HAP-1 (cell line): ENCODE data around the gene CEPT1.

ENCODE experiments used
- DNase-seq, 2 experiments: peaks; one replicate each; pipeline ENCODE4 v3.0.0-alpha.2; 2016 to 2020; ENCODE audit warnings: low spot score in 2 of 2
- H3K27me3 ChIP-seq: fragments of 250-450 bp; sonication (Bioruptor Pico); 2 replicates; pipeline ENCODE4 v1.5.1; 2020; ENCODE audit warnings: low read depth, mild to moderate bottlenecking, moderate library complexity
- H3K36me3 ChIP-seq: fragments of 250-450 bp; sonication (Bioruptor Pico); replicated peaks from 2 replicates; pipeline ENCODE4 v1.5.1; 2020; ENCODE audit warnings: mild to moderate bottlenecking
- H3K4me1 ChIP-seq: fragments of 250-450 bp; sonication (Bioruptor Pico); 2 replicates; pipeline ENCODE4 v1.5.1; 2020; ENCODE audit warnings: mild to moderate bottlenecking
- H3K4me3 ChIP-seq: fragments of 250-450 bp; sonication (Bioruptor Pico); 2 replicates; pipeline ENCODE4 v1.5.1; 2020; ENCODE audit warnings: mild to moderate bottlenecking, moderate library complexity
- H3K9me3 ChIP-seq: fragments of 250-450 bp; sonication (Bioruptor Pico); 2 replicates; pipeline ENCODE4 v1.5.1; 2020; ENCODE audit warnings: mild to moderate bottlenecking, moderate library complexity
- in situ Hi-C: fragments of 300-500 bp; cut with MboI; formaldehyde crosslinking; loops from 3 replicates; pipeline ENCODE4 v1.14.3; 2020; ENCODE audit warnings: low sequenced_read_pairs, inconsistent platforms, mixed read lengths

Gene CEPT1

DNA sequence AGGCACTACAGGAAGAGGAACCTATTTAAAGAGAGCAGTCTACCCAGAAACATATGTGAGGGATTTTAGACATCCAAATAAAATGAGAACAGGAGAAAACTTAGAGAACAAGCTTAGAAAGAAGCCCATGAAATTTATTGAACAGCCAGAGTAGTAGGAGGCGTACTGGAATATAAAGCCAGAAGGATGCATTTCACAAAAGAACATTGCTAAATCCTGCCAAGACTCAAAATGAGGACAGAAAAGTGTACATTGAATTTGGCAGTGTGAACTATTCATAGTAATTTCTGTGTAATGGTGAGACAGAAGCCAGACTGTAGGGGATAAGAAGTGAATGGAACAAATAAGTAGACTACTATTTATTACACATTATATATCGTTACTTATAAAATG lies 22.5 kb downstream of the CEPT1 start:
- Histone ChIP-seq H3K4me3 (no peak overlapping the region), H3K27me3 (no peaks in the 10 kb centered on the region), H3K9me3 (no peaks in the 10 kb centered on the region), H3K36me3 (peaks cover 11% of the 10 kb centered on the region), H3K4me1 (peaks cover 20% of the 10 kb centered on the region)
- in situ Hi-C loops = no loop called here
- no peak for DNase-seq

DNA sequence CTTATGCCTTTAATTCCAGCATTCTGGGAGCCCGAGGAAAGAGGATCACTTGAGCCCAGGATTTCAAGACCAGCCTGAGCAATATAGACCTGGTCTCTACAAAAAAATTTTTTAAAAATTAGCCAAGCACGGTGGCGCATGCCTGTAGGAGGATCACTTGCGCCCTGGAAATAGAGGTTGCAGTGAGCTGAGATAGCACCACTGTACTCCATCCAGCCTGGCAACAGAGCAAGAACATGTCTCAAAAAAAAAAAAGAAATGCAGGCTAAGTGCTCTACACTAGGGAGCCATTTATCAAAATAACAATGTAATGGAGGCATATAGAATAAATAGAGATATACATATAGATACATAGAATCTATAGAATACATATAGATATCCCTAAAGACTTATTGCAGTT lies 23.3 kb downstream of the CEPT1 start:
- Histone ChIP-seq H3K36me3 (peaks cover 11% of the 10 kb centered on the region), H3K27me3 (no peaks in the 10 kb centered on the region), H3K4me3 (no peak overlapping the region), H3K4me1 (peaks cover 20% of the 10 kb centered on the region), H3K9me3 (no peaks in the 10 kb centered on the region)
- no peak for DNase-seq
- in situ Hi-C loops = no loop called here

DNA sequence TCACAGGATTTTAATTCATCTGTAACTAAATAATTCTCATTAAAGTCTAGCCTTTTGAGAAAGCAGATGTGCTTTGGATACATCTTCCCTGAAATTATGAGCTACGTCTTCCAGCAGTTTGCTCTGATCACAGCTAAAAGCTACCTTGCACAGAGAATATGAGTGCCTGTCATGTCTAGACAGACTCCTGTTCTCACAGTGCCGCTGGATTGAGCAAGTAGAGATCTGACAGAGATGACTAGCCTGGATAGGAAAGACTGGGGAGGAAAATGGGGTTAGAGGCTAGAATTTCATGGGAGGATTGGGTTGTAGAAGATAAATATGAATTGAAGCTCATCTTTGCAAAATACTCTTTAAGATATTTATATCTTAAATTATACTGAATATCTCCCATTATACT lies 24.1 kb downstream of the CEPT1 start:
- H3K36me3 ChIP-seq = peaks cover 13% of the 10 kb centered on the region
- peaks cover 20% of the 10 kb centered on the region for H3K4me1 ChIP-seq
- no peaks in the 10 kb centered on the region for H3K27me3 ChIP-seq
- DNase-seq = no peak
- no peaks in the 10 kb centered on the region for H3K9me3 ChIP-seq
- no peak overlapping the region for H3K4me3 ChIP-seq
- in situ Hi-C loops = no loop called here

- Histone ChIP-seq H3K27me3 (no peaks in the 10 kb centered on the region), H3K4me3 (no peak overlapping the region), H3K4me1 (peaks cover 3% of the 10 kb centered on the region), H3K36me3 (peaks cover 18% of the 10 kb centered on the region), H3K9me3 (no peaks in the 10 kb centered on the region)
- no peak for DNase-seq
- in situ Hi-C loops = no loop called here
Measured at GRCh38 chr1:111172463-111172862, 32.4 kb downstream of the CEPT1 start.

DNA sequence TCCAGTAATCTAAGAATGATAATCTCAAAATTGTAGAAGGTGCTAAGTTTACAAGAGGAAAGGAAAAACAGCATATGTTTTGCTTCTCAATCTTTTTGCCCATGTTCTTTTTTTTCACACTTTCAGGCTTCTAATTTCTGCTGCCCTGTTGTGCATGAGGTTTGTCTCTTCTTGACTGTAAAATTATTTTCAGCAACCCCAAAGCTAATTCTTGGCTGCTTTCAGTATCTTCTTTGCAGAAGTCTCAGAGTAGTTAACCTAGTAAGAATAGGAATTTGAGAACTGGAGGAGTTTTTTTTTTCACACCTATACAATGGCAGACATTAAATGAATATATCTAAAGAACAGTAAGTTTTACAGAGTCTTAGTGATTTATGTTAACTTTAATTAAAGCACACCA lies 34.0 kb downstream of the CEPT1 start:
- H3K4me1 ChIP-seq = peaks cover 11% of the 10 kb centered on the region
- no peak for DNase-seq
- in situ Hi-C loops = no loop called here
- no peaks in the 10 kb centered on the region for H3K9me3 ChIP-seq
- H3K4me3 ChIP-seq = no peak overlapping the region
- H3K36me3 ChIP-seq = peaks cover 15% of the 10 kb centered on the region
- H3K27me3 ChIP-seq = no peaks in the 10 kb centered on the region

DNA sequence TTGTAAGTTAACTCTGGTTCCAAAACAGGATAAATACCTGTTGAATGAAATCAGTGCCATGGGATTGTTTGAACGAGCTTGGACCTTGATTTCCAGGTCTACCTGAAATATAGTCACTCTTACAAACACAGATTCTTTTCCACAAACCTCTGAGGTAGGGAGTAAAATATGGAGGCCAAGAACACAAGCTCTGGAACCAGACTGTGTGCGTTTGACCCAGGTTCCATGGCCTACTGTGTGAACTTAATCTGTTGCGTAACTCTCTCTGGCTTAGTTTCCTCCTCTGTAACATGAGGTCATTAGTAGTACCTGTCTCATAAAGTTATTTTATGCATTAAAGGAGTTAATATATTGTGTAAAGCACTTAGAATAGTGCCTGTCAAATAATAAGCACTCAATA lies 35.3 kb downstream of the CEPT1 start:
- Histone ChIP-seq H3K27me3 (no peaks in the 10 kb centered on the region), H3K4me1 (peaks cover 11% of the 10 kb centered on the region), H3K36me3 (peaks cover 15% of the 10 kb centered on the region)

DNA sequence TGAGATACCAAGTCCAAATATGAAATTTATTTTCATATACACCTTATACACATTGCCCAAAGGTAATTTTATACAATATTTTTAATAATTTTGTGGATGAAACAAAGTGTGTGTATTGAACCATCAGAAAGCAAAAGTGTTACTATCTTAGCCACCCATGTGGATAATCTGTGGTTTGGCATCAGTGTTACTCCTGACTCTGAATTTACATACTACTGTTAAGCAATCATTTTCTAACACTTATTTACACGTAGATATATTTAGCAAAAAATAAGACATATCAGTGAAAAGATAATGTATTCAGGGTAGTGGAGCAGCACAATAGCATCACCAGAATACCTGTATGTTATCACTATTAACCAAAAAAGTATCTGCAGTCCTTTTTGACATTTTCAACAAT lies 36.7 kb downstream of the CEPT1 start:
- Histone ChIP-seq H3K36me3 (peaks cover 16% of the 10 kb centered on the region), H3K27me3 (no peaks in the 10 kb centered on the region), H3K4me1 (peaks cover 8% of the 10 kb centered on the region), H3K9me3 (no peaks in the 10 kb centered on the region), H3K4me3 (no peak overlapping the region)
- in situ Hi-C loops = no loop called here
- DNase-seq = no peak

More for the DNA sequence above, 35.3 kb downstream of the CEPT1 start:
- in situ Hi-C loops = no loop called here
- H3K9me3 ChIP-seq = no peaks in the 10 kb centered on the region
- DNase-seq = no peak
- no peak overlapping the region for H3K4me3 ChIP-seq

- H3K4me1 ChIP-seq = peaks cover 22% of the 10 kb centered on the region
- no peak overlapping the region for H3K4me3 ChIP-seq
- no peaks in the 10 kb centered on the region for H3K9me3 ChIP-seq
- in situ Hi-C loops = no loop called here
- no peak for DNase-seq
- H3K27me3 ChIP-seq = no peaks in the 10 kb centered on the region
- peaks cover 20% of the 10 kb centered on the region for H3K36me3 ChIP-seq
Measured at GRCh38 chr1:111179968-111180533, 40.0 kb downstream of the CEPT1 start.

GRCh38 chr1:111182052-111182451 lies 42.0 kb downstream of the CEPT1 start:
- H3K4me1 ChIP-seq = peaks cover 22% of the 10 kb centered on the region
- no peak overlapping the region for H3K4me3 ChIP-seq
- H3K9me3 ChIP-seq = no peaks in the 10 kb centered on the region
- DNase-seq = no peak
- H3K36me3 ChIP-seq = peaks cover 16% of the 10 kb centered on the region
- H3K27me3 ChIP-seq = no peaks in the 10 kb centered on the region
- in situ Hi-C loops = no loop called here

DNA sequence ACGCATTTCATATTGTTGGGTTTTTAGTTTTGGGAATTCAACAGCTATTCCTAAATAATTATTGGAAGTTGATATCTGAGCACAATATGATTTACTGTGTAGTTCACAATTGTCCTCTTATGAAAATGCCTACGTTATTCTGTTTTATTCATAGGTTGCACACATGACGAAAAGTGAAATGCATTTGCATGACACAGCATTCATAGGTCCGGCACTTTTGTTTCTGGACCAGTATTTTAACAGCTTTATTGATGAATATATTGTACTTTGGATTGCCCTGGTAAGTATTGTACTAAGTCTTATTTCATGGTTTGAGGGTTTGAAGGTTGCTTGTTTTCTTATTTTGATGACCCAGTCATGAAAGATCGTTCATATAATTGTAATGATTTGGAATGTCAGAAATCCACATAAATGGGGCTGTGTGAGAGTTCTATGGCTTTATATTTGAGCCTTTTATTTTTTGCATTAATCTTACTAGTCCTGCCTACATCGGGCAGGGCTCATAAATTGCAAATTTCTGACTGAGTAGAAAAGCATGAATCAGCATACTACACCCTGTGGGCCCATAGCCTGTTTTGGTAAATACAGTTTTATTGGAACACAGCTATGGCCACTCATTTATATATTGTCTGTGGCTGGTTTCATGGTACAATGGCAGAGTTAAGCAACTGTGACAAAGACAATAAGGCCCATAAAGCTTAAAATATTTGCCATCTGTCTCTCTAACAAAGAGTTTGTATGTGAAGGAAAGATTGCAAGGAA lies 43.5 kb downstream of the CEPT1 start:
- in situ Hi-C loops = no loop called here
- Histone ChIP-seq H3K36me3 (peaks cover 16% of the 10 kb centered on the region), H3K27me3 (no peaks in the 10 kb centered on the region), H3K4me3 (no peak overlapping the region), H3K4me1 (peaks cover 17% of the 10 kb centered on the region), H3K9me3 (no peaks in the 10 kb centered on the region)
- peak; percentile 26 to 42 for DNase-seq

DNA sequence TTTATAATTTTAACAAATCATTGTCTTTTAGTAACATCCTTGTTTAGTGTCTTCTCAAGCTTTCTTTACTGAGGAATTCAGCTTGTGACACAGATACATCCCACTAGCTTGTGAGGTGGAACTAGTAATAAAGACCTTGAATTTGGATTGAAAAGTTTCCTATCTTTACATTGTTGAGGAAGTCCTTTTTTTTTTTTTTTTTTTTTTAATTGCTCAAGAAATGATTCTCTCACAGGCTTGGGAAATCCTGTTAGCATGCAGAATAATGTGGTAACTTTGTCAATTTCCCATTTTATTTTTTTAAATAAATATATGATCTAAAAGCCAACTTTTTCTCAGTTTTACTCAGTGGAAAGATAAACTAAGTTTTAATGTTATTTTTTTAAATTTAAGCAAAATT lies 44.6 kb downstream of the CEPT1 start:
- in situ Hi-C loops = no loop called here
- H3K4me1 ChIP-seq = peaks cover 13% of the 10 kb centered on the region
- H3K9me3 ChIP-seq = no peaks in the 10 kb centered on the region
- no peak for DNase-seq
- H3K36me3 ChIP-seq = peaks cover 16% of the 10 kb centered on the region
- no peaks in the 10 kb centered on the region for H3K27me3 ChIP-seq
- H3K4me3 ChIP-seq = no peak overlapping the region

DNA sequence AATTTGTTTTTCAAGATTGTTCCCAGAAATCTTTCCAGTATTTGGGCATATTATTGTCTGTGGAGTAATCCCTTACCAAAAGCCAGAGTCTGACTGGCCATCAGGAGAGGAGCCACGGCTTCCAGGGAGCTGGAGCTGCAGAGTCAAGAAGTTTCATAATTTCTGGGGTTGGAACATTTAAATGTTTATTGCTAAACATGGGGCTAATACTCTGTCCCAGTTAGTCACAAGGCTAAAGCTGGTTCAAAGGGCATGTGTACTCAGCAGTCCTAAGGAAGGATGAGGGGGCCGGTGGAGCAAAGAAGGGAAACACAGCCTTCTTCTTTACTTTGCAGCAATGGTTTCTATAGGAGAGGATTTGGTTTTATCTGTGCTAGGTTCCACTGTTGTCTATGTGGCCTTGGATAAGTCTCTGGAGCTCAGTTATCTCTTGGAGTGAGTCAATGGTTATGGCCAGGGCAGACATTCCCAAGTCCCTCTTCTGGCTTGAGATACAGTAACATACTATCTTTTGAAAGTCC lies 51.0 kb downstream of the CEPT1 start:
- no peaks in the 10 kb centered on the region for H3K27me3 ChIP-seq
- no peak for DNase-seq
- H3K9me3 ChIP-seq = no peaks in the 10 kb centered on the region
- in situ Hi-C loops = no loop called here
- H3K4me1 ChIP-seq = no peaks in the 10 kb centered on the region
- H3K4me3 ChIP-seq = no peak overlapping the region
- H3K36me3 ChIP-seq = no peaks in the 10 kb centered on the region

GRCh38 chr1:111191496-111191895 lies 51.5 kb downstream of the CEPT1 start:
- Histone ChIP-seq H3K4me3 (no peak overlapping the region), H3K27me3 (no peaks in the 10 kb centered on the region), H3K4me1 (no peaks in the 10 kb centered on the region), H3K9me3 (no peaks in the 10 kb centered on the region), H3K36me3 (no peaks in the 10 kb centered on the region)
- in situ Hi-C loops = no loop called here
- no peak for DNase-seq

- in situ Hi-C loops = no loop called here
- no peaks in the 10 kb centered on the region for H3K36me3 ChIP-seq
- H3K4me3 ChIP-seq = no peak overlapping the region
- H3K4me1 ChIP-seq = no peaks in the 10 kb centered on the region
- no peaks in the 10 kb centered on the region for H3K9me3 ChIP-seq
- DNase-seq = no peak
- no peaks in the 10 kb centered on the region for H3K27me3 ChIP-seq
Measured at GRCh38 chr1:111192074-111192473, 52.1 kb downstream of the CEPT1 start.
